NCI-H460 (cell line): ENCODE measurements around the gene ZNF682. TPM values are rescaled to one million over a fixed set of nuclear protein-coding genes. Genes with fewer than 3 reads are reported as not detected.
"Not testable (repeated sequence)": the region's sequence is repeated elsewhere in the genome, so short reads cannot be mapped to it uniquely, and the experiment has no call there.

Experiments
- DNase-seq: peaks from one replicate; pipeline ENCODE4 v3.0.0-alpha.2; 2016; ENCODE audit warnings: low read depth; ENCODE audit errors: extremely low read depth
- polyA plus RNA-seq: library from polyadenylated mRNA; depleted of rRNA; stranded (reverse); fragments of >200 nt; gene quantifications from 2 replicates; pipeline ENCODE4 v1.2.3, GENCODE V29; 2014; cell fraction: nucleus; rRNA removed
- total RNA-seq: library from RNA; depleted of rRNA; stranded (reverse); fragments of >200 nt; shearing (Covaris generic); gene quantifications from 2 replicates; pipeline ENCODE4 v1.2.3, GENCODE V29; 2014; rRNA removed

ZNF682 gene
- total RNA-seq, result not detected in 2 replicates
- not detected in 2 replicates for polyA plus RNA-seq

GRCh38 chr19:20039203-20039723 lies at the start of gene ZNF682:
TSS of gene ZNF682 (minus strand) at chr19:20039505. CDS start at chr19:20039345, 160 bp downstream.
- DNase-seq, result no peak

DNA sequence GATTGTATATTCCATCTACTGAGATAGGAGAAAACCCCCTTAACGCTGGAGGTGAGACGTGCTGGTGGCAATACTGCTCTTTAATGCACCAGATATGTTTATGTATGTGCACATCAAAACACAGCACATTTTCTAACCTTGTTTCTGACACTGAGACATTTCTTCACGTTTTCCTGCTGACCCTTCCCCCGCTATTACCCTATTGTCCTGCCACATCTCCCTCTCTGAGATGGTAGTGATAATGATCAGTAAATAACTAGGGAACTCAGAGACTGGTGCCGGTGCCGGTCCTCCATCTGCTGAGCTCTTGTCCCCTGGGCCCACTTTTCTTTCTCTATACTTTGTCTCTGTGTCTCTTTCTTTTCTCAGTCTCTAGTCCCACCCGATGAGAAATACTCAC lies 43.6 kb upstream of the ZNF682 start:
- DNase-seq, result not testable (repeated sequence)

DNA sequence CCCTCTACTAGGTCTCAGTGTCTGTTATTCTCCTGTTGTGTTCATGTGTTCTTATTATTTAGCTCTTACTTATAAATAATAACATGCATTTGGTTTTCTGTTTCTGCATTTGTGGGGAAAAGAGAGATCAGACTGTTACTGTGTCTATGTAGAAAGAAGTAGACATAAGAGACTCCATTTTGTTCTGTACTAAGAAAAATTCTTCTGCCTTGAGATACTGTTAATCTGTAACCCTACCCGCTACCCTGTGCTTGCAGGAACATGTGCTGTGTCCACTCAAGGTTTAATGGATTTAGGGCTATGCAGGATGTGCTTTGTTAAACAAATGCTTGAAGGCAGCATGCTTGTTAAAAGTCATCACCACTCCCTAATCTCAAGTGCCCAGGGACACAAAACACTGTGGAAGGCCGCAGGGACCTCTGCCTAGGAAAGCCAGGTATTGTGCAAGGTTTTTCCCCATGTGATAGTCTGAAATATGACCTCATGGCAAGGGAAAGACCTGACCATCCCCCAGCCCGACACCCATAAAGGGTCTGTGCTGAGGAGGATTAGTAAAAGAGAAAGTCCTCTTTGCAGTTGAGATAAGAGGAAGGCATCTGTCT lies 43.0 kb upstream of the ZNF682 start:
- DNase-seq, result not testable (repeated sequence)

DNA sequence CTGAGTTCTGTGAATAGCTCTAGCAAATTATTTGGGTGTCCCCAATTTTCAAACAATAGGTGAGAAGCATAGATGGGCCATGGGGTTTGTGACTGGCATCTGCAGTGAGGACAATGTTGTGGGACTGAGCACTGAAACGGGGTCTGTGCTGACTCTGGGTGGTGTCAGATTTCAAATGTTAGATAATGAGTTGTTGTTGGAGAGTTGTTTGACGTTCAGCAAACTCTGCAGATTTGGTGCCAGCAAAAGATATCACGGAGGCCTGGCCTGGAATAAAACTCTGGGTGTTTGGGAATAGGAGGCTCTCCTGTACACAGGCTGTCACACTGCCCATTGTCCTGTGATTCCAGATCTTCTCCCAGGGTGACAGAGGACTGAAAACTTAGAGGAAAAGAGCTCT lies 41.4 kb upstream of the ZNF682 start:
- no peak for DNase-seq

- no peak for DNase-seq
These were observed 40.2 kb upstream of the ZNF682 start for GRCh38 chr19:20079476-20079875.

GRCh38 chr19:20078581-20079031 lies 39.3 kb upstream of the ZNF682 start:
- no peak for DNase-seq

- no peak for DNase-seq
These were observed 38.6 kb upstream of the ZNF682 start, which contains the start of gene ZNF90 for GRCh38 chr19:20077791-20078463. TSS of gene ZNF90 (plus strand) at chr19:20078000. CDS start at chr19:20078133, 133 bp downstream.

- no peak for DNase-seq
These were observed 33.6 kb upstream of the ZNF682 start for GRCh38 chr19:20072936-20073335.

- DNase-seq, result no peak
These were observed 31.4 kb upstream of the ZNF682 start for GRCh38 chr19:20070691-20071090.

DNA sequence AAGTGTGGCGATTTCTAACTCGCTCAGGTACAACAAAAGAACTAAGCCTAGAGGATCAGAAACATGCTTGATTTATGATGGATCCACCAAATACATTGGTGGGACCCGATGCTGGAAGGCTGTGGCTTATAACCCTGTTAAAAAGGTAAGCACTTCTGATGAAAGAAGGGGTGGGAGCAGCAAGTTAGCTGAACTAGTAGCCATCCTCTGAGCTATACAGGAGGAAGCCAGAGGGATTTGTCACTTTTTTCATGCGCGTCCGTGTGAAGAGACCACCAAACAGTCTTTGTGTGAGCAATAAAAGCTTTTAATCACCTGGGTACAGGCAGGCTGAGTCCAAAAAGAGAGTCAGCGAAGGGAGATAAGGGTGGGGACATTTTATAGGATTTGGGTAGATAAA lies 29.3 kb upstream of the ZNF682 start:
- not testable (repeated sequence) for DNase-seq

DNA sequence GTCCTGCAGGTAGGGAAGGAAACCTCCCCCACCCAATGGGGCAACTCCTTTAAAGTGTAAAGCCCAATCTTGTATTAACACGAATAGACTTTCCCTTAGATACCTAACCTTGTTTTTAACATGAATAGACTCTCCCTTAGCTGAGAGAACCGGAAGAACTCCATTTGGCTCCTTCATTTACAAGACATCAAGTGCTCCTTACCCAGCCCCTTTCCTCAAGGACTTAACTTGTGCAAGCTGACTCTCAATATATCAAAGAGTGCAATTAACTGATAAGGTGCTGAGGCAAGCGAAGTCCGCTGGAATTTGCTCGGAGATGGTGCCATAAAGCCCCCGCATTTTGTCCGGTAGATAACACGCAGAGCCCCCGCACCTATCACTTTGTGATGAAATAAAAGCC lies 28.6 kb upstream of the ZNF682 start:
- no peak for DNase-seq

- DNase-seq, result no peak
These were observed 27.6 kb upstream of the ZNF682 start for GRCh38 chr19:20066861-20067260.

GRCh38 chr19:20060282-20060681 lies 21.0 kb upstream of the ZNF682 start:
- no peak for DNase-seq

GRCh38 chr19:20058738-20059137 lies 19.4 kb upstream of the ZNF682 start:
- not testable (repeated sequence) for DNase-seq

GRCh38 chr19:20051841-20052768 lies 12.8 kb upstream of the ZNF682 start:
- no peak for DNase-seq

DNA sequence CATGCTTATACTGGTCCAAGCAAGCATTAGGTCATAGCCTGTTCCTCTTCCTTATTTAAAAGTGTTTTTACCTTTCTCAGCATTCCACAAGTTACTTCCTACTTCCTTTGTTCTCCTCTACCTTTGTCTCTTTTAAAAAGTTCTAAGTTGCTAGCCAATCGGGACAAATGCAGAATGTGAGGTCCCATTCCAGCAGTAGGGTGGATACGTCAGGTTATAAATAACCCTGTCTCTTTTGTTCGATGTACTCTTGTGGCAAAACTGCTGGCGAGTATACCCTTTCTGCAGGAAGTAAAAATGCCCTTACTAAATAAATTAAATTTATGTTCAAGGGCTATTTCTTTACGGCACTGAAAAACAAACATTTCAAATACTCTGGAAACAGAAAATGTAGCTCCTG lies 6.4 kb upstream of the ZNF682 start:
- not testable (repeated sequence) for DNase-seq

DNA sequence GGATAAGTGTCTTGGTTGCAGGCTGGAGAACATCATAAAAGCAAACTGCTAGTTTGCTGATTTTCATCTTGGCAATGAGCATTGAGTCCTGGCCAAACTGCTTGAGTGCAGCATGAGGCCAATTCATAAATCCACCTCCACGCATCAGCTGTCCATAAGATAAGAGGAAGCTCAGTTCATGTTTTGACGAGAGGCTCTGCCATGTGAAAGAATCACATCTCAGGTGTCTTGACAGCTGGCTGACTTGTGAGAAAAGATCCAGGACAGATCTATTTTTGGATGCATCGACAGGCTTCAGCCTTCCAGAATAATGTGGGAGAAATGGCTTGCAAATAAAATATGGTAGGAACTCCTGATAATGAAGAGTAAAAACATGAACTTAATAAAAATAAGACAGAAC lies 5.4 kb upstream of the ZNF682 start:
- no peak for DNase-seq

DNA sequence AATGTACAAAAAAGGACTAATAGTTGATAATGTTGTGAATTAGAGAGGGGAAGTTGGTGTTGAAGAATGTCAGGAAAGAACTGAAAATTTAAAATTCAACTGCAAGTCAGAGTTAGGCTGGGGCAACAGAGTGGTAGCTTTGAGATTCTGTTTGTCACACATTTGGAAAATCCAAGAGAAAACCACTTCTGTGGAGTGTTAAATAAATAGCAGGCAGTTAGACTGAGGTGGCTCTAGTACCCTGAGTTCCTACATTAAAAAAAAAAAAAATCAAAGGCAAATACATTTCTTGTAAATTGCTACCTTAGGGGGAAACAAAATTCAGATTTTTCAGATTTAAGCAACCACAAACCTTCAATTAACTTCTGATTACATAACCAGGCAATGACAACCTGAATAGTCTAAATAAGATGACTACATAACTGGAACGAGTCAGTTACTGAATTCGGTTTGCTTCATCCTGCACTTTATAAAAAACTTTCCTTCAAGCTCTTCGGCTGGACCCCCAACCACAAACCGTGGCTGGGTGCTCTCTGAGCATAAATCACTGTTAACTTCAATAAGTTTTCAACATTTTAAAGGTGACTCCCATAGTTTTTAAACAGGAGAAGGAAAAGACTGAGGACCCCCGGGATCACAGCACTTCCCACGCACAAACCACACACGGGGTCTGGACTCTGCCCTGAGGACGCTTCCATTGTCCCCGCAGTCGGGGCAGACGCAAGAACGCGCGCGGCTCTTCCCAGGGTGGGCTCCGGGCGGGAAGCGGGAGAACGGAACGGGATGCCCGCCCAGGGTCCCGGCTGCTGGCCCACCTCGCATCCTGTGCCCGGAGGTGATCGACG lies 725 bp downstream of the ZNF682 start:
- DNase-seq, result no peak

DNA sequence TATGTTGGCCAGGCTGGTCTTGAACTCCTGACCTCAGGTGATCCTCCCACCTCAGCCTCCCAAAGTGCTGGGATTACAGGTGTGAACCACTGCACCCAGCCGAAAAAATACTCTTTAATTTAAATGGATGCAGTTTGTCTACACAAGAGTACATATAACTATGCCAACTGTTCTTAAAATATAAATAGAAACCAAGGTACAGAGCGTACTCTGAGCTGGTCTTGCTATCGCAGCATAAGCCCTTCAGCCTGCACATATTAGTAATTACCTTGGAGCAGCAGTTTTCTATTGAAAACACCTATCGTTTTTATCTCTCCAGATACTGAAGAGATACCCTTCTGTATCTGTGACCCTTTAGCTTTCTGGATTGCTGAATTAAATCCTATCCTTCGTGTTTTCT lies 3.4 kb downstream of the ZNF682 start:
- DNase-seq, result no peak

GRCh38 chr19:20028611-20029010 lies 10.7 kb downstream of the ZNF682 start:
- DNase-seq, result no peak
